GM12864 (cell line): ENCODE measurements around the gene ZNF674.

ENCODE experiments used
- DNase-seq: peaks from one replicate; pipeline ENCODE4 v3.0.0-alpha.2; 2011; ENCODE audit warnings: low read depth
- H3K4me3 ChIP-seq: 2 replicates; pipeline ENCODE4 v1.5.1; 2011; ENCODE audit warnings: mild to moderate bottlenecking, low read depth, low read length, control low read depth
- TF ChIP-seq, protein P1 (sequence below): IDR thresholded peaks from 2 replicates; pipeline ENCODE4 v1.5.1; 2011; ENCODE audit warnings: low read depth, mild to moderate bottlenecking, moderate library complexity, low read length, control low read depth, inconsistent platforms; ENCODE audit errors: missing control alignments

The ZNF674 gene

DNA sequence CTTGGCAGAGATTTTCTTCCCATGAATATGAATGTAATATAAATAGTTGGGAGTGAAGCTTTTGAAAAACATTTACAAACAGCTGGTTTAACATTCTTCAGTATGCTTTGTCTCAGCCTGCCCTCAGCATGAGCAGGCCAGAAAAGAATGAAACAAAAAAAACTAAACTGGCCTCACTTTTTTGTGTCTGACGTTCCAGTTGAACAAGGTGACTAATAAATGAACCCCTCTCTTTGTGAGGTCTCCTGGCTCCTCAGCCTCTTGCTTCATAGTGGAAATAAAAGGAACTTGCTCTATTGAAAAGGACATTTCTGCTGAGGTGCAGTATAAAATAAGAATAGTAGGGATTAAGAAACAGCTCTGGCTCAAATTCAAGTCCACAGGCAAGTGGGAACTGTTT, 37.7 kb upstream of the ZNF674 start:
- TF ChIP-seq, protein P1, sequence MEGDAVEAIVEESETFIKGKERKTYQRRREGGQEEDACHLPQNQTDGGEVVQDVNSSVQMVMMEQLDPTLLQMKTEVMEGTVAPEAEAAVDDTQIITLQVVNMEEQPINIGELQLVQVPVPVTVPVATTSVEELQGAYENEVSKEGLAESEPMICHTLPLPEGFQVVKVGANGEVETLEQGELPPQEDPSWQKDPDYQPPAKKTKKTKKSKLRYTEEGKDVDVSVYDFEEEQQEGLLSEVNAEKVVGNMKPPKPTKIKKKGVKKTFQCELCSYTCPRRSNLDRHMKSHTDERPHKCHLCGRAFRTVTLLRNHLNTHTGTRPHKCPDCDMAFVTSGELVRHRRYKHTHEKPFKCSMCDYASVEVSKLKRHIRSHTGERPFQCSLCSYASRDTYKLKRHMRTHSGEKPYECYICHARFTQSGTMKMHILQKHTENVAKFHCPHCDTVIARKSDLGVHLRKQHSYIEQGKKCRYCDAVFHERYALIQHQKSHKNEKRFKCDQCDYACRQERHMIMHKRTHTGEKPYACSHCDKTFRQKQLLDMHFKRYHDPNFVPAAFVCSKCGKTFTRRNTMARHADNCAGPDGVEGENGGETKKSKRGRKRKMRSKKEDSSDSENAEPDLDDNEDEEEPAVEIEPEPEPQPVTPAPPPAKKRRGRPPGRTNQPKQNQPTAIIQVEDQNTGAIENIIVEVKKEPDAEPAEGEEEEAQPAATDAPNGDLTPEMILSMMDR: no peak
- no peak overlapping the region for H3K4me3 ChIP-seq
- DNase-seq: no peak

DNA sequence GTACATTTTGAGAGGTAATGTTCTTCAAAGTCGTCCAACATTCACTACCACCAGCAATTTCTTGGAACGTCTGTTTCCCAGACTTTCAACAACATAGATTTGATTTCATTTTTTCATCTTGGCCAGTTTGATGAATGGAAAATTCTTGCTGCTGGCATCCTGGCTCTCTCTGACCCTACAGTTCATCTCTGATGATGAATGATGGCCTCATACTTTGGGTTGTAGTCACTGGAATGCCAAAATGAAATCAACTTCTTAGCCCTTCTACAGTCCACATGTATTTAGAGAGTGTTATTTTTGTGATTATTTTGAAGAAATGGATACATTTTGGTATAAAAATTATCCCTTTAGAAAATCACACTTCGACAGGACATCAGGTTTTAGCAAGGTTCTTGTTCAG, 37.1 kb upstream of the ZNF674 start:
- TF ChIP-seq, protein P1: no peak
- H3K4me3 ChIP-seq: no peak overlapping the region
- DNase-seq: no peak

DNA sequence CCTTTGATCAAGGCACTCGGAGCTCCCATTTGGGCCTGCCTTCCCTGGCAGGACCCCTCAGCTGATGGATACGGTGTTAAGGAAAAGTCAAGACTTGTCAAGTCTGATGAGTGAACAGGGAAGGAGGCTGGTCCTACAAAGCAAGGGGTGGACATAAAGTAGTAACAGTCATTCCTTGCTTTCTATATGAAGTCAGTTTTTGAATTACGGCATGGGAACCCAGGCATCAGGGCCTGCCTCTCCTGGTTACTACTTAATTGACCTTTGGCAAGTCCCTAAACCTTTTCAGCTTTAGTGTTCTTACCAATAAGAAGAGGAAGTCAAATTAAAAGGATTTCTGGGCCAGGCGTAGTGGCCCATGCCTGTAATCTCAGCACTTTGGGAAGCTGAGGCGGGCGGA, 35.4 kb upstream of the ZNF674 start:
- DNase-seq: no peak
- TF ChIP-seq, protein P1: no peak

GRCh38 chrX:46579250-46579649, 34.0 kb upstream of the ZNF674 start:
- TF ChIP-seq, protein P1: no peak

More for the DNA sequence above, 35.4 kb upstream of the ZNF674 start:
- no peak overlapping the region for H3K4me3 ChIP-seq

GRCh38 chrX:46577221-46578005, 32.2 kb upstream of the ZNF674 start:
- no peak for DNase-seq
- TF ChIP-seq, protein P1: no peak
- H3K4me3 ChIP-seq: peak overlapping the region; percentile 16; the same call in 1 of the 2 replicates

More at GRCh38 chrX:46579250-46579649, 34.0 kb upstream of the ZNF674 start:
- H3K4me3 ChIP-seq: no peak overlapping the region
- no peak for DNase-seq

DNA sequence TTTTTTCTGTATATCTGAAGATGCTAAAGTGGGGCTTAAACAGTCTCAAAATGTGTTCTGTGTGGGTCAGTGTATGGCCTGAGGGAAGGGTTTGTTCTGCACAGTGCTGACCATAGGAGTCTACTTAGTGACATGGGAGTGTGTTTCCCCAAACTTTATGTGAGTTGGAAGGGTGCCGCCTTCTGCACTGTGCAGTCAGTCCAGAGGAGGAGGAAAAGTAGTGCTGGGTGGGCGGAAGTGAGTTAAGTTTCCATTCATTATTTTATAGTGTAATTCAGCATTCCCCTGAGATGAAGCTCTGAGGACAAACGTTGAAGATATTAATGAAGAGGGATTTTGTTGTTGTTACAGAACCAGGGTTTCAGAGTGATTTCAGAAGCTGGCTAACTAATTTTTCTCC, 31.2 kb upstream of the ZNF674 start:
- TF ChIP-seq, protein P1: no peak
- peak overlapping the region; percentile 83 for H3K4me3 ChIP-seq
- no peak for DNase-seq

DNA sequence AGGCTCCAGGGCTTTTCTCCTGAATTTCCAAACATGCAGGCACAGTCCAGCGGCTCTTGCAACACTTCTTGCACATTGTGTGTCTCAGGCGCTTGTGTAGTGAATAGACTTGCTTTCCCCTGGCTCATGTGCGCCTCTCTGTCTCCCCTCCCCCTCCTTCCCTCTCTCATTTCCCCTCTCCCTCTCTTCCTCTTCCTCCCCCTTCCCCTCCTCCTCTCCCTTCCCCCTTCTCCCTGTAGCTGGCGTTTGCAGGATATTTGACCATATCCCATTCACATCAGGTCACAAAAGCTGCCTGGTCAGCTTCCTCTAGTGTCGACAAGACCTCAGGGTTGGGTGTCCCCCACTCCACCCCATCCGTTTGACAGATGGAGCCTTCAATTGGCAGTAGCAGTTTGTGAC, 30.8 kb upstream of the ZNF674 start:
- no peak for DNase-seq
- peak overlapping the region; percentile 83 for H3K4me3 ChIP-seq
- TF ChIP-seq, protein P1: no peak
